Activated B cell treated with CpG ODN at 0.5 μM for 24 hours (primary cell): Measurements from ENCODE around the gene GJC3. TPM values are rescaled to one million over a fixed set of nuclear protein-coding genes. Genes with fewer than 3 reads are reported as not detected.
"Not testable (repeated sequence)": the region's sequence is repeated elsewhere in the genome, so short reads cannot be mapped to it uniquely, and the experiment has no call there.

Experiments
- ATAC-seq: fragments of 200-7000 bp; cut with Tn5 transposase; one replicate; pipeline ENCODE4 v1.10.0; 2021; ENCODE audit warnings: low read depth, mild to moderate bottlenecking, moderate library complexity
- CTCF ChIA-PET: fragments of 350-600 bp; sonication (Branson Sonifier 250); formaldehyde crosslinking; loops from one replicate; lab custom pipeline; 2021; ENCODE audit warnings: antibody characterized with exemption; lab: Charles Lee
- POLR2A ChIA-PET: fragments of 350-600 bp; sonication (Branson Sonifier 250); formaldehyde crosslinking; loops from one replicate; lab custom pipeline; 2021; ENCODE audit warnings: antibody characterized with exemption; lab: Charles Lee
- DNase-seq: peaks from one replicate; pipeline ENCODE4 v3.0.0; 2022
- H3K27ac Mint-ChIP-seq: one replicate; pipeline ENCODE4 v1.8.0; 2020; ENCODE audit warnings: mixed read lengths
- H3K27me3 Mint-ChIP-seq: one replicate; pipeline ENCODE4 v1.8.0; 2021; ENCODE audit warnings: mixed read lengths
- H3K36me3 Mint-ChIP-seq: one replicate; pipeline ENCODE4 v1.8.0; 2021; ENCODE audit warnings: low read depth, mixed read lengths
- H3K4me1 Mint-ChIP-seq: one replicate; pipeline ENCODE4 v1.8.0; 2021; ENCODE audit warnings: mixed read lengths
- H3K4me3 Mint-ChIP-seq: one replicate; pipeline ENCODE4 v1.8.0; 2020; ENCODE audit warnings: mild to moderate bottlenecking, mixed read lengths
- H3K9me3 Mint-ChIP-seq: one replicate; pipeline ENCODE4 v1.8.0; 2020; ENCODE audit warnings: mixed read lengths
- intact Hi-C: fragments of 100-400 bp; cut with micrococcal nuclease; formaldehyde crosslinking; loops from one replicate; pipeline ENCODE4 v1.15.1; 2024
- total RNA-seq: library from RNA; stranded (reverse); gene quantifications from 2 replicates; pipeline ENCODE4 v1.2.3, GENCODE V29; 2022
- TF ChIP-seq, protein P1 (sequence below): fragments of 200-600 bp; IDR thresholded peaks from one replicate; pipeline ENCODE4 v1.8.0; 2022; ENCODE audit warnings: antibody characterized with exemption, mild to moderate bottlenecking

GJC3 gene
- total RNA-seq, 1 donor from 2014 or later = not detected

DNA sequence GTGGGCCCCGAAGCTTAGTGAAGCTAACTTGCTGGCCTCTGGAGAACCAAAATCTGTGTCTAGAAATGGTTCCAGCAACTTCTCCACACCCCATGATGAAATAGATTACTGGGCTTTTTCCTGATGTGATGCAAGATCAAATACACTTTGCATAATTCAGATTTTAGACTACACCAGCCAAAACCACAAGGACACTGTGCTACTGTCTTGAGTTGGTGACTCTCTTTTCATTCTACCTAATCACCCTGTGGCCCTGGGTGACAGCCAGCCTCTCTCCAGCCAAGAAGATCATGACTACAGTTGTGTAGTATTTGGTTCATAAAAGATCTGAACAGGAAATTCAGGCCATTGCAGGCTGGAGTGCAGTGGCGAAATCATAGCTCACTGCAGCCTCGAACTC is 24.2 kb upstream of the GJC3 start:
- DNase-seq (no peak), ATAC-seq (no peak)
- Mint-ChIP-seq H3K36me3 (no peaks in the 10 kb centered on the region), H3K27ac (no peak overlapping the region), H3K4me1 (no peaks in the 10 kb centered on the region), H3K4me3 (no peak overlapping the region), H3K27me3 (peaks cover 23% of the 10 kb centered on the region), H3K9me3 (peaks cover 9% of the 10 kb centered on the region)
- ChIA-PET CTCF (no interaction called here), POLR2A (no interaction called here)
- TF ChIP-seq, protein P1, sequence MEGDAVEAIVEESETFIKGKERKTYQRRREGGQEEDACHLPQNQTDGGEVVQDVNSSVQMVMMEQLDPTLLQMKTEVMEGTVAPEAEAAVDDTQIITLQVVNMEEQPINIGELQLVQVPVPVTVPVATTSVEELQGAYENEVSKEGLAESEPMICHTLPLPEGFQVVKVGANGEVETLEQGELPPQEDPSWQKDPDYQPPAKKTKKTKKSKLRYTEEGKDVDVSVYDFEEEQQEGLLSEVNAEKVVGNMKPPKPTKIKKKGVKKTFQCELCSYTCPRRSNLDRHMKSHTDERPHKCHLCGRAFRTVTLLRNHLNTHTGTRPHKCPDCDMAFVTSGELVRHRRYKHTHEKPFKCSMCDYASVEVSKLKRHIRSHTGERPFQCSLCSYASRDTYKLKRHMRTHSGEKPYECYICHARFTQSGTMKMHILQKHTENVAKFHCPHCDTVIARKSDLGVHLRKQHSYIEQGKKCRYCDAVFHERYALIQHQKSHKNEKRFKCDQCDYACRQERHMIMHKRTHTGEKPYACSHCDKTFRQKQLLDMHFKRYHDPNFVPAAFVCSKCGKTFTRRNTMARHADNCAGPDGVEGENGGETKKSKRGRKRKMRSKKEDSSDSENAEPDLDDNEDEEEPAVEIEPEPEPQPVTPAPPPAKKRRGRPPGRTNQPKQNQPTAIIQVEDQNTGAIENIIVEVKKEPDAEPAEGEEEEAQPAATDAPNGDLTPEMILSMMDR = no peak
- intact Hi-C loops = no loop called here

DNA sequence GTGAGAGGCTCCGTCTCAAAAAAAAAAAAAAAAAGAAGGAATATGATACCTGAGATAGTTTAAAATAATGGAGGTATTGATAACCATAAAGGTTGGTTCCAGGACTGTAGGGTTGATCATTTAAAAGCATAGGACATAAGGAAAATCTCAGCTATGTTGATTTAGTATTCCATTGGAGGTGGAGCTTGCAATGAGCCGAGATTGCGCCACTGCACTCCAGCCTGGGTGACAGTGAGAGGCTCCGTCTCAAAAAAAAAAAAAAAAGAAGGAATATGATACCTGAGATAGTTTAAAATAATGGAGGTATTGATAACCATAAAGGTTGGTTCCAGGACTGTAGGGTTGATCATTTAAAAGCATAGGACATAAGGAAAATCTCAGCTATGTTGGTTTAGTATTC is 23.2 kb upstream of the GJC3 start:
- H3K27ac Mint-ChIP-seq, intact Hi-C loops, H3K4me1 Mint-ChIP-seq, CTCF ChIA-PET, ATAC-seq, H3K9me3 Mint-ChIP-seq, POLR2A ChIA-PET, DNase-seq, H3K36me3 Mint-ChIP-seq, H3K4me3 Mint-ChIP-seq: not testable (repeated sequence)
- peaks cover 27% of the 10 kb centered on the region for H3K27me3 Mint-ChIP-seq

DNA sequence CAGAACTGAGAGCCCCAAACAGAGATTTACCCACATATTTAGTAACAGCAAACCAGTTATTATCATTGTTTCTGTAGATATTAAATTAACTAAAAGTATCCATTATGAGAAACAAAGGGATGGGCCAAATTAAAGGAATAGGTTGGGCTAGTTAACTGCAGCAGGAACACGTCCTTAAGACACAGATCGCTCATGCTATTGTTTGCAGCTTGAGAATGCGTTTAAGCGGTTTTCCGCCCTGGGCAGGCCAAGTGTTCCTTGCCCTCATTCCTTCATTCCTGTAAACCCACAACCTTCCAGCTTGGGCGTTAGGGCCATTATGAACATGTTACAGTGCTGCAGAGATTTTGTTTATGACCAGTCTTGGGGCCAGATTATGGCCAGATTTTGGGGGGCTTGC is 21.4 kb upstream of the GJC3 start:
- CTCF ChIA-PET, DNase-seq, H3K27ac Mint-ChIP-seq, H3K4me3 Mint-ChIP-seq, POLR2A ChIA-PET, H3K9me3 Mint-ChIP-seq, H3K4me1 Mint-ChIP-seq, intact Hi-C loops, H3K36me3 Mint-ChIP-seq, ATAC-seq: not testable (repeated sequence)
- H3K27me3 Mint-ChIP-seq = peaks cover 29% of the 10 kb centered on the region

DNA sequence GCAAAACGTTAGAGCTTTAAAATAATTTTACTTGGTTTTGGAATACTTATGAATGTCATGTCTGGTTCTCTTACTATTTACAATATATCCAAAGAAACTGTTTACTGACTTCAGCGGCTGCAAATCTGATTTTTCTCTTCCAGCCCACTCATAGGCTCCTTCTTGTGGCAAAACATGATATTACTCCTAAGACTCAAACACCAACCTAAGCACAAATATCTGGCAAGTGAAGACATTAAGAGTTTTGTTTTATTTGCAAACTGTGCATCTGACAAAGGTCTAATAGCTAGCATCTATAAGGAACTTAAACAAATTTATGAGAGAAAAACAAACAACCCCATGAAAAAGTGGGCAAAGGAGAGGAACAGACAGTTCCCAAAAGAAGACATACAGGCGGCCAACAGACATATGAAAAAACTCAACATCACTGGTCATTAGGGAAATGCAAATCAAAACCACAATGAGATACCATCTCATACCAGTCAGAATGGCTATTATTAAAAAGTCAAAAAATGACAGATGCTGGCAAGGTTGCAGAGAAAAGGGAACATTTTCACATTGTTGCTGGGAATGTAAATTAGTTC is 20.3 kb upstream of the GJC3 start:
- TF ChIP-seq, protein P1 = no peak
- H3K27me3 Mint-ChIP-seq = peaks cover 24% of the 10 kb centered on the region
- no peak overlapping the region for H3K27ac Mint-ChIP-seq
- peaks cover 9% of the 10 kb centered on the region for H3K9me3 Mint-ChIP-seq
- ChIA-PET POLR2A (interaction anchor here (0.5 to 1.4 kb wide), 3 partner anchors 31 to 154 kb away, joined by 3 read pairs; no protein-coding TSS in a partner anchor), CTCF (interaction anchor here (0.9 kb wide), 1 partner anchor 36 kb away, joined by 4 read pairs; no protein-coding TSS in a partner anchor)
- no peaks in the 10 kb centered on the region for H3K36me3 Mint-ChIP-seq
- H3K4me1 Mint-ChIP-seq = peaks cover 1% of the 10 kb centered on the region
- DNase-seq (no peak), ATAC-seq (no peak)
- intact Hi-C loops = loop anchor here (1.0 kb wide), 1 partner anchor 36 kb away; no protein-coding TSS in a partner anchor
- no peak overlapping the region for H3K4me3 Mint-ChIP-seq

DNA sequence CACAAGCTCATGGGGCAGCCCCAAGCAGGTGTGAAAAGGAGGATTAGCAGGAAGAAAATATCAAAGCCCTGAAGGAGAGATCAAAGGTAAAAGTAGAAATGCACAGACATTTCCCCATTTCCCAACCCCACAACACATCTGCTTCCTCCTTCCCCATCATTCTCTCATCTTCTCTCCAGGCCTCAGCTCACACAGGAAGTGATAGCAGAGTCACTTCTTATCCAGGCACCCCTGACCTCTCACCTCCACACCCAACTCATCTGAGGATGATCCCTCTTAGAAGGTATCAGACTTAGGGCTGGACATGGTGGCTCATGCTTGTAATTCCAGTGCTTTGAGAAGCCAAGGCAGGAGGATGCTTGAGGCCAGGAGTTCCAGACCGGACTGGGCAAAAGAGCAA is 18.2 kb upstream of the GJC3 start:
- CTCF ChIA-PET = no interaction called here
- no peak for DNase-seq

DNA sequence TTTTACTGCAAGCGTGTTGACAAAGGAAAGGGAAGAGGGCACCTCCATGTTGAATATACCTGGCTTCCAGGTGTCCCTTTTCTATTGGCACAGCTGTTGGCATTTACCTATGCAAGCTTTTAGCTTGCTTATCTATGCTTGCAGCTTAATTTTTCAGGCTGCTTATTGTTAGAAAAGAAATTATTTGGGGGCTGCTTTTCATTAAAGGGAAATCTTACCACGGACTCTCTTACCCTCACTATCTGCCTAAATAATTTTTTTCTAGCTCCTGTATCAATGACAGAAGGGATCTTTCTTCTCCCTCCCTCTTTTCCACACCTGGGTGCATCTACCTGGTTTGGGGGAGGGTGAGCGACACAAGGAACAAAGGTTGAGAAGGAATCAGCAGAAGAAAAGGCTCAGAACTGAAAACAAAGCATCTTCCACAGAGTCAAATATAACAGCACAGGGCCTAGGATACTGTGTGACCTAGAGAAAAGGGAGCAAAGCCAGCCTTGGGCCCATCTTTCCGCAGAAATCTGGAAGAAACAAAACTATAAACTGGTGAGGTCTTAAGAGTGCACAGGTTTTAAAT is 15.2 kb upstream of the GJC3 start:
- Mint-ChIP-seq H3K36me3 (no peaks in the 10 kb centered on the region), H3K27me3 (peaks cover 32% of the 10 kb centered on the region), H3K27ac (no peak overlapping the region), H3K4me1 (peaks cover 14% of the 10 kb centered on the region), H3K9me3 (peaks cover 3% of the 10 kb centered on the region), H3K4me3 (no peak overlapping the region)
- ATAC-seq (no peak), DNase-seq (no peak)
- CTCF ChIA-PET = no interaction called here
- POLR2A ChIA-PET = interaction anchor here (0.6 to 1.7 kb wide), 4 partner anchors 26 to 572 kb away, joined by 3 to 5 read pairs (median 5); partner anchors contain the start of genes BUD31 and TRIM4
- intact Hi-C loops = no loop called here
- TF ChIP-seq, protein P1 = no peak

More for the DNA sequence above, 18.2 kb upstream of the GJC3 start:
- TF ChIP-seq, protein P1 = no peak
- H3K4me1 Mint-ChIP-seq = peaks cover 14% of the 10 kb centered on the region
- H3K27me3 Mint-ChIP-seq = peaks cover 23% of the 10 kb centered on the region
- ATAC-seq = no peak
- intact Hi-C loops = no loop called here
- H3K27ac Mint-ChIP-seq = no peak overlapping the region
- H3K4me3 Mint-ChIP-seq = no peak overlapping the region
- H3K9me3 Mint-ChIP-seq = peaks cover 11% of the 10 kb centered on the region
- H3K36me3 Mint-ChIP-seq = no peaks in the 10 kb centered on the region
- POLR2A ChIA-PET = no interaction called here
